ENCODE results near the gene SLC38A4. TPM values are rescaled to one million over a fixed set of nuclear protein-coding genes. Genes with fewer than 3 reads are reported as not detected.

The SLC38A4 gene
- total RNA-seq, 1 experiment from 2014 or later, result not detected

DNA sequence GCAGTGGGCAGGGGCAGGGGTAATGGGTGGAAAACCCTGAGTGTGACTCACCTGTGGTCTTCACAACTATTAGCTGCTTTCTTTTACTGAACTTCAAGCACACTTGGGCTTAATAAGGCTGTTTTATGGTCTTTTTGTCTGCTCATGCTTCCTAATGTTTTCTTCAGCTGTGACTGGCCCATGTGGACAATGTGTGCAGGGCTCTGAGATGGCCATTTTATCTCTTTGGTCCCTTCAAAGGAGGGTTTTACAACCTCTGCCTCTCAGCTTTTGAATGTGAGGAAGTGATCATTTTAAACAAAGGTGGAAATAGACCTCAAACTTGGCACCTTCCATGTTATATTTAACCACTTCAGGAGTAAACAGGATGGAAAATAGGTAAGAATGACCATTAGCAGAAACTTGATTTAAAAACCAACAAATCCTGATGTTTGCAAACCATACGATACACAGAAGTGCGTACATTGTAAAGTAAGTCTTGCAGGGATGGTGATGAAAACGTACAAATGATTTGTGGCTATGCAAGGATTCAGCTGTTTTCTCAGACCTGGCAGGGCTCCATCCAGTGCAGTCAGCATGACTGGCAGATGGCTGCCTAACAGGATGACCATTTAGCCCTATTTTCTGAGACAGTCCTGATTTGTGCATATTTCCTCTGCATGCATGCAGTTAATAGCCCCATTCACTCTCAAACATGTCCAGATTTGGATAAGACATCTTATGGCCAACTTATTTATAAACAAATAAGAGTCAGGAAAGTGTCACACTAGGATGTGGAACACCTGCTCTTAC, 103.2 kb downstream of the SLC38A4 start:
- BruUV-seq (replicated peaks), result no TSS peak
- no peaks in the 10 kb centered on the region for H3K9me3 ChIP-seq (ENCODE audit: control insufficient read depth in 1 of 2, insufficient read depth in 1 of 2, low read depth in 1 of 2, low read length in 2 of 2)
- H3K27me3 ChIP-seq (ENCODE audit: insufficient read depth, low read length), result no peaks in the 10 kb centered on the region
- H3K4me2 ChIP-seq (ENCODE audit: low read length), result no peak overlapping the region
- H3K4me1 ChIP-seq (ENCODE audit: control insufficient read depth in 1 of 2, insufficient read depth in 2 of 2, low read length in 2 of 2), result no peaks in the 10 kb centered on the region
- ChIA-PET RAD21 (ENCODE audit: low non-redundant PET in 1 of 2, low total read pairs in 2 of 2, uncharacterized antibody in 2 of 2, unreplicated experiment in 2 of 2) (no interaction called here), CTCF (no interaction called here), POLR2A (no interaction called here)
- ATAC-seq (no peak), DNase-seq (ENCODE audit: low read depth, low spot score) (no peak)
- no peak overlapping the region for H2AFZ ChIP-seq (ENCODE audit: low read depth, low read length, poor library complexity, severe bottlenecking)
- TF ChIP-seq CBX3 (IDR thresholded peaks at IDR 0.05; ENCODE audit: low read depth) (no peak), POLR2AphosphoS5 (IDR thresholded peaks at IDR 0.05; ENCODE audit: low read depth, low read length) (no peak)
- no peaks in the 10 kb centered on the region for H3K9me2 ChIP-seq (ENCODE audit: insufficient read depth)
- no peaks in the 10 kb centered on the region for H3K36me3 ChIP-seq (ENCODE audit: control insufficient read depth in 1 of 2, insufficient read depth in 2 of 2, low read length in 2 of 2)
- no peak overlapping the region for H3K9ac ChIP-seq (ENCODE audit: low read length)
- intact Hi-C loops (cut with micrococcal nuclease), result no loop called here
- no peaks in the 10 kb centered on the region for H4K20me1 ChIP-seq (ENCODE audit: insufficient read depth)
- no peaks in the 10 kb centered on the region for H3K79me2 ChIP-seq (ENCODE audit: insufficient read depth, low read length)
- no peak overlapping the region for H3K27ac ChIP-seq (ENCODE audit: low read depth, low read length)
- H3K4me3 ChIP-seq (replicated peaks in 1 of 2; ENCODE audit: low read depth in 1 of 2, low read length in 2 of 2), result no peak overlapping the region

DNA sequence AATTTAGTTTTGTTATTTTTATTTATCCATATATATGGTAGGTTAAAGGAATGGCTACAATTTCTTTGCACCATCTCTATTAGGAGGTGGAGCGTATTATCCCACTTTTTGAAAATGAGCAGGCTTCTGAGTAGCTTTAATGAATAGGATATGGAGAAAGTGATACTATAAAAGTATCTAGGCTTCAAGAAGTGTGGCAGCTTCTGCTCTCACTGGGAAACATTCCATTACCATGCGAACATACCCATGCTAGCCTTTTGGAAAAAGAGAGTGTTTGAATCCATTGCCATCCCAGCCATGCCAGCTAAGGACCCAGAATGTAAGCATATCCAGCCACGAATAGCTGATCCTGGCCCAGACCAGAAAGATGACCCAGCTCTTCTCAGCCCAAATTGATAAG, 107.3 kb downstream of the SLC38A4 start:
- H3K4me2 ChIP-seq (ENCODE audit: low read length), result no peak overlapping the region
- no peak overlapping the region for H3K27ac ChIP-seq (ENCODE audit: low read depth, low read length)
- intact Hi-C loops (cut with micrococcal nuclease), result no loop called here
- ATAC-seq (no peak), DNase-seq (ENCODE audit: low read depth, low spot score) (no peak)
- no peaks in the 10 kb centered on the region for H3K79me2 ChIP-seq (ENCODE audit: insufficient read depth, low read length)
- no peaks in the 10 kb centered on the region for H3K9me2 ChIP-seq (ENCODE audit: insufficient read depth)
- no peaks in the 10 kb centered on the region for H3K27me3 ChIP-seq (ENCODE audit: insufficient read depth, low read length)
- TF ChIP-seq RAD21 (IDR thresholded peaks at IDR 0.05; ENCODE audit: low read depth) (no peak), CEBPB (IDR thresholded peaks at IDR 0.05; ENCODE audit: low read depth) (no peak), TCF7L2 (IDR thresholded peaks at IDR 0.05; ENCODE audit: borderline replicate concordance, extremely low read depth, insufficient read depth, insufficient read length) (no peak), ELF1 (IDR thresholded peaks at IDR 0.05; ENCODE audit: borderline replicate concordance, low read depth) (no peak), CBX3 (IDR thresholded peaks at IDR 0.05; ENCODE audit: low read depth) (no peak), YY1 (IDR thresholded peaks at IDR 0.05; ENCODE audit: extremely low read depth, insufficient replicate concordance, low read depth, low read length) (no peak), POLR2A (IDR thresholded peaks at IDR 0.05; ENCODE audit: borderline replicate concordance, extremely low read depth, insufficient read depth, insufficient read length) (no peak)
- TF ChIP-seq, protein P1, sequence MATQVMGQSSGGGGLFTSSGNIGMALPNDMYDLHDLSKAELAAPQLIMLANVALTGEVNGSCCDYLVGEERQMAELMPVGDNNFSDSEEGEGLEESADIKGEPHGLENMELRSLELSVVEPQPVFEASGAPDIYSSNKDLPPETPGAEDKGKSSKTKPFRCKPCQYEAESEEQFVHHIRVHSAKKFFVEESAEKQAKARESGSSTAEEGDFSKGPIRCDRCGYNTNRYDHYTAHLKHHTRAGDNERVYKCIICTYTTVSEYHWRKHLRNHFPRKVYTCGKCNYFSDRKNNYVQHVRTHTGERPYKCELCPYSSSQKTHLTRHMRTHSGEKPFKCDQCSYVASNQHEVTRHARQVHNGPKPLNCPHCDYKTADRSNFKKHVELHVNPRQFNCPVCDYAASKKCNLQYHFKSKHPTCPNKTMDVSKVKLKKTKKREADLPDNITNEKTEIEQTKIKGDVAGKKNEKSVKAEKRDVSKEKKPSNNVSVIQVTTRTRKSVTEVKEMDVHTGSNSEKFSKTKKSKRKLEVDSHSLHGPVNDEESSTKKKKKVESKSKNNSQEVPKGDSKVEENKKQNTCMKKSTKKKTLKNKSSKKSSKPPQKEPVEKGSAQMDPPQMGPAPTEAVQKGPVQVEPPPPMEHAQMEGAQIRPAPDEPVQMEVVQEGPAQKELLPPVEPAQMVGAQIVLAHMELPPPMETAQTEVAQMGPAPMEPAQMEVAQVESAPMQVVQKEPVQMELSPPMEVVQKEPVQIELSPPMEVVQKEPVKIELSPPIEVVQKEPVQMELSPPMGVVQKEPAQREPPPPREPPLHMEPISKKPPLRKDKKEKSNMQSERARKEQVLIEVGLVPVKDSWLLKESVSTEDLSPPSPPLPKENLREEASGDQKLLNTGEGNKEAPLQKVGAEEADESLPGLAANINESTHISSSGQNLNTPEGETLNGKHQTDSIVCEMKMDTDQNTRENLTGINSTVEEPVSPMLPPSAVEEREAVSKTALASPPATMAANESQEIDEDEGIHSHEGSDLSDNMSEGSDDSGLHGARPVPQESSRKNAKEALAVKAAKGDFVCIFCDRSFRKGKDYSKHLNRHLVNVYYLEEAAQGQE (IDR thresholded peaks at IDR 0.05; ENCODE audit: low read depth), result no peak
- no TSS peak for BruUV-seq (replicated peaks)
- no peaks in the 10 kb centered on the region for H3K36me3 ChIP-seq (ENCODE audit: control insufficient read depth in 1 of 2, insufficient read depth in 2 of 2, low read length in 2 of 2)
- no peak overlapping the region for H3K4me3 ChIP-seq (replicated peaks in 1 of 2; ENCODE audit: low read depth in 1 of 2, low read length in 2 of 2)
- H3K9me3 ChIP-seq (ENCODE audit: control insufficient read depth in 1 of 2, insufficient read depth in 1 of 2, low read depth in 1 of 2, low read length in 2 of 2), result no peaks in the 10 kb centered on the region
- POLR2A ChIA-PET, result interaction anchor here (0.7 kb wide), 1 partner anchor 16 kb away, joined by 4 read pairs; no protein-coding TSS in a partner anchor
- CTCF ChIA-PET, result no interaction called here
- no peaks in the 10 kb centered on the region for H3K4me1 ChIP-seq (ENCODE audit: control insufficient read depth in 1 of 2, insufficient read depth in 2 of 2, low read length in 2 of 2)
- H2AFZ ChIP-seq (ENCODE audit: low read depth, low read length, poor library complexity, severe bottlenecking), result no peak overlapping the region
- no peaks in the 10 kb centered on the region for H4K20me1 ChIP-seq (ENCODE audit: insufficient read depth)
- no peak overlapping the region for H3K9ac ChIP-seq (ENCODE audit: low read length)
- RAD21 ChIA-PET (ENCODE audit: low non-redundant PET in 1 of 2, low total read pairs in 2 of 2, uncharacterized antibody in 2 of 2, unreplicated experiment in 2 of 2), result no interaction called here

Data from HCT116 (cell line).